Muscle of leg (tissue), 11 donors: ENCODE measurements around the gene DCN. TPM values are rescaled to one million over a fixed set of nuclear protein-coding genes. Genes with fewer than 3 reads are reported as not detected.

Experiments used
- DNase-seq: peaks from one replicate; pipeline ENCODE4 v3.0.0; 2013
- H3K27ac ChIP-seq: one replicate; pipeline ENCODE4 v1.5.1; 2013; ENCODE audit warnings: mild to moderate bottlenecking, low read length, control low read depth
- H3K27me3 ChIP-seq: one replicate; pipeline ENCODE4 v1.6.1; 2013; ENCODE audit warnings: low read length; ENCODE audit not compliant: control insufficient read depth, insufficient read depth
- H3K36me3 ChIP-seq: one replicate; pipeline ENCODE4 v1.6.1; 2013; ENCODE audit warnings: low read length; ENCODE audit not compliant: control insufficient read depth, insufficient read depth
- H3K4me1 ChIP-seq: one replicate; pipeline ENCODE4 v1.6.1; 2013; ENCODE audit warnings: low read length; ENCODE audit not compliant: control insufficient read depth, insufficient read depth
- H3K4me3 ChIP-seq: one replicate; pipeline ENCODE4 v1.5.1; 2013; ENCODE audit warnings: low read length, control low read depth
- H3K9me3 ChIP-seq: replicated peaks from 2 replicates; pipeline ENCODE4 v1.6.1; 2013; ENCODE audit warnings: low read depth, low read length; ENCODE audit not compliant: control insufficient read depth
- WGBS: methylation state at CpG from one replicate; pipeline ENCODE4 v1.1.5; 2013; ENCODE audit warnings: missing lambda C conversion rate; ENCODE audit not compliant: insufficient coverage; 5-methylcytosine and 5-hydroxymethylcytosine counted together
- polyA plus RNA-seq, 8 donors: library from polyadenylated mRNA; unstranded; fragments of 120-200 nt; gene quantifications; one replicate each; pipeline versions ENCODE4 v1.2.1 to v1.2.3, GENCODE V29; 2013; ENCODE audit warnings: inconsistent platforms in 1 of 8, low replicate concordance in 1 of 8; ENCODE audit not compliant: insufficient read length in 8 of 8, insufficient read depth in 1 of 8
- total RNA-seq: library from RNA; stranded (reverse); fragments of 120-200 nt; gene quantifications from one replicate; pipeline ENCODE4 v1.2.4, GENCODE V29; 2013

Gene DCN
- total and polyA plus RNA-seq, 9 donors, result 1,075 to 2,946 (median 1,614) TPM

DNA sequence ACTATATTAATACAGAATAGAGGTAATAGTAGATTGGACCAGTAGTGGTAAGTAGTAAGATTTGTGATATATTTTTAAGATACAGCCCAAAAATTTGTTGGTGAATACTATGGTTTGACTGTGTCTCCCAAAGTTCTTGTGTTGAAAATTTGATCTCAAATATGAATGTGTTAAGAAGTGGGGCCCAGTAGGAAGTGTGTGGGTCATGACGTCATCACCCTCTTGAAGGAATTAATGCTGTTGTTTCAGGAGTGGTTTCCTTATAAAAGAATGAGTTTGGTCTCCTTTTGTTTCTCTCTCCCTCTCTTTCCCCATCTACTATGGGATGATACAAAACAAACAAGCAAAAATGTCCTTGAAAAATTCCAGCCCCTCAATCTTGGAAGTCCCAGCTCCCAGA is 87.7 kb downstream of the DCN start:
- Histone ChIP-seq H3K4me1 (no peaks in the 10 kb centered on the region), H3K9me3 (peaks cover 2% of the 10 kb centered on the region), H3K36me3 (no peaks in the 10 kb centered on the region), H3K27ac (no peak overlapping the region), H3K27me3 (no peaks in the 10 kb centered on the region), H3K4me3 (no peak overlapping the region)
- DNase-seq, result no peak
- no CpG with 5 or more reads among the region's 1 CpG for WGBS

DNA sequence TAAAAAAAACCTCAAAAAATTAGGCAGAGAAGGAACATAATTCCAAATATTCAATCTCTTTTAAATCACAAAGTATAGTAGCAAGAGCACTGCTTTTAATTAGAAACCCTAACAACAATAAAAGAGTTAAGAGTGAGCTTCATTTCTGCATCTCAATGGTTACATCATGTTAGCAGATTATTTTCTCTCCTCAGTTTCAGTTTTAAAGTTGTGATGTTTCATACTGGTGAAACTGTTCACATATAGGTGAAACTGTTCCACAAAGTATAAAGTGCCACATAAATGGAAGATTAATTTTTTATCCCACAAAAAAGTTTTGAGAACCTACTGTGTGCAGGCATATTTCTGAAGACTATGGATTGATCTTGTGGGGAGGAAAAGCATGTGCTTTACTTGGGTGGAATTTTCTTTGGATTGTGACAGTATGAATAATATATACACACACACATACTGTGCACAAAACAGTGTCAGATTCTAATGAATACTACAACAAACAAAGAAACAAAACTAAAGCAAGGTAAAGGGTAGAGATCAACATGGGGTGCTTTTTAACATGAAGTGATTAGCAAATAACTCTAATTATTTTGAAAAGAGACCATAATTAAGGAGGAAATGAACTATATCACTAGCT is 88.5 kb downstream of the DCN start:
- no peak for DNase-seq
- no peak overlapping the region for H3K27ac ChIP-seq
- H3K4me3 ChIP-seq, result no peak overlapping the region
- peaks cover 10% of the 10 kb centered on the region for H3K9me3 ChIP-seq
- H3K36me3 ChIP-seq, result no peaks in the 10 kb centered on the region
- no peaks in the 10 kb centered on the region for H3K27me3 ChIP-seq
- H3K4me1 ChIP-seq, result no peaks in the 10 kb centered on the region

DNA sequence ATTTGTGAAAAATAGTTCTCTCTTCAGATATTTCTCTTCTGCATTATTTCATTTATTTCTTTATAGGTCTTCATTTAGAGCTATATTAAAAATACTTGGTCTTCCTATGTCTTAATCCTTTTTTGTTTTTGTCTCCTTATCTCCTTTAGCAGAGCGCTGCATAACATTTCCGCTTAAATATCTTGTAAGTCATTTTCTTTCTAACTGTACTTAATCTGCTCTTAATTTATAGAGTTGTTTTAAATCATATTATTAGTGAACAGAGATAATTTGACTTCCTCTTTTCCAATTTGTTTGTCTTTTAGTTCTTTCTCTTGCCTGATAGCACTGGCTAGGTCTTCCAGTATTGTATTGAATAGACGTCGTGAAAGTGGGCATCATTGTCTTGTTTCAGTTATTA is 89.3 kb downstream of the DCN start:
- H3K9me3 ChIP-seq, result peaks cover 10% of the 10 kb centered on the region
- H3K36me3 ChIP-seq, result no peaks in the 10 kb centered on the region
- no peaks in the 10 kb centered on the region for H3K27me3 ChIP-seq
- WGBS, result no CpG with 5 or more reads among the region's 4 CpGs
- H3K4me3 ChIP-seq, result no peak overlapping the region
- no peak overlapping the region for H3K27ac ChIP-seq
- no peak for DNase-seq
- no peaks in the 10 kb centered on the region for H3K4me1 ChIP-seq

DNA sequence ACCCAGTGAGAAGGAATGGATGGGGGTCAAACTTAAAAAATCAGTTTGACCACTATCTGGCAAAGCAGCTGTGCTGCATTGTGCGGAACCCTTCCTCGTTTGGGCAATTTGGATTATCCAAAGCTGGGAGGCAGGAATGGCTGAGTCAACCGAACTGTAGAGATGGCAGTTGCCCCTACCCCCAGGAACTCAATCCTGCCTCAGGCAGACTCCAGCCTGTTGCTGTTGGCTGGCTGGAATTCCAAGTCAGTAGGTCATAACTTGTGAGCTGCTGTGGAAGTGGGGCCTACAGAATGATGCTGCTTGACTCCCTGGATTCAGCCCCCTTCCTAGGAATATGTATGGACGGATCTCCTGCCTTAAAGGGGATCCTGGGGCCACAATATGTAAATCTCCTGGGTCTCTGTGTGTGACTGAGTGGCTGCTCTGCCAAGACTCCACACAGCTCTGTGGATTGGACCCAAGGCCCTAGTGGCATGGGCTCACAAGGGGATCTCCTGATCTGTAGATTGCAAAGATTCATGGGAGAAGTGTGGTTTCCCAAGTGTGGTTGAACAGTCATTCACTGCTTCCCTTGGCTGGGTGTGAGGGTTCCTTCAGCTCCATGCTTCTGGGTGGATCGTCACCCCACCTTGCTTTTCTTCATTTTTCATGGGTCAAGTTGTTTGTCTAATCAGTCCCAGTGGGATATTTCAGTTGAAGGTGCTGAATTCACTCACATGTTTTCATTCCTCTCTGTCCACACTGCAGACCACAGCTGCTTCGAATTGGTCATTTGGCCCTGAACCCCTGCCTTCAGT is 90.5 kb downstream of the DCN start:
- no peaks in the 10 kb centered on the region for H3K4me1 ChIP-seq

More for the DNA sequence above, 90.5 kb downstream of the DCN start:
- Histone ChIP-seq H3K4me3 (no peak overlapping the region), H3K27ac (no peak overlapping the region), H3K27me3 (no peaks in the 10 kb centered on the region), H3K36me3 (no peaks in the 10 kb centered on the region), H3K9me3 (peaks cover 10% of the 10 kb centered on the region)
- WGBS, result 58% methylated on average over 3 of the region's 6 CpGs
- no peak for DNase-seq

Other genes starting within 250 kb of the DCN start
- not detected for gene CCER1, start 227.6 kb downstream of the DCN start, total RNA-seq
- gene CCER1, start 227.6 kb downstream of the DCN start, polyA plus RNA-seq, result not detected
- 0.04 TPM for gene EPYC, start 177.8 kb downstream of the DCN start, total RNA-seq
- under 1 TPM in 2 of 8 donors, not detected in 6; 0.12 to 0.25 TPM for gene EPYC, start 177.8 kb downstream of the DCN start, polyA plus RNA-seq
- 223 TPM for gene KERA, start 124.8 kb downstream of the DCN start, total RNA-seq
- 100 to 1,000 TPM in 3 of 8 donors, 10 to 100 TPM in 5; 16.1 to 316 (median 55.7) TPM for gene KERA, start 124.8 kb downstream of the DCN start, polyA plus RNA-seq
- 528 TPM for gene LUM, start 71.3 kb downstream of the DCN start, total RNA-seq
- 100 to 1,000 TPM; 458 to 709 (median 501) TPM for gene LUM, start 71.3 kb downstream of the DCN start, polyA plus RNA-seq